ENCODE results near the gene DQX1. TPM values are rescaled to one million over a fixed set of nuclear protein-coding genes. Genes with fewer than 3 reads are reported as not detected.

The DQX1 gene
- total and polyA plus RNA-seq, 2 of the 4 experiments (the other 2 are of a cell fraction) = 0.07 TPM; not detected in 1

- no peak for TF ChIP-seq BHLHE40 (IDR thresholded peaks at IDR 0.05; ENCODE audit: low read depth, low read length)
These were observed 43.7 kb upstream of the DQX1 start (continued) for GRCh38 chr2:74569686-74570085.

DNA sequence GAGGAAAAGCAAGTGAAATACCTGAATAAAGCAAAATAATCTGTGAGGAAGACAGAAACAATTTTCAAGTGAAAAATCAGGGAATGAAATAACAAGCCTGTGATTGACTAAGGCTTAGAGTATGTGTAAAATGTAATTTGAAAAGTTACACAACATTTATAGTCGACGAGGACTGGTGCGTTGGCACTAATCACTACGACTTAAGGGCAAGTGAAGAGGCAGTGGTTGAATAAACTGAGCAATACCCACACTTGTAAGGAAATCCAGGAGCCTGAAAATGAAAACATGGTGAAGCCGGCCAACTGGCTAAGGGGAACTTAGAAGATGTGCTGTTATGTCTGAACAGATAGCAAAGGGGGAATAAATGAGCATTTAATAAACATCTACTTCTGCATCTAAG is 41.9 kb upstream of the DQX1 start:
- ChIA-PET POLR2A (ENCODE audit: unreplicated experiment) (interaction anchor here (1.3 kb wide), 1 partner anchor 15 kb away, joined by 3 read pairs; the partner anchor contains the start of gene LOXL3), CTCF (no interaction called here)
- no peak overlapping the region for H3K4me3 ChIP-seq (ENCODE audit: insufficient read depth, low read depth, low read length)
- peak overlapping the region; percentile 97 for H2BK20ac ChIP-seq (ENCODE audit: low read depth, low read length)
- peak overlapping the region; percentile 78 to 91 for H4K8ac ChIP-seq (ENCODE audit: low read depth in 2 of 2, low read length in 2 of 2)
- peak overlapping the region; percentile 92 for H2BK120ac ChIP-seq (ENCODE audit: low read depth, low read length)
- no peaks in the 10 kb centered on the region for H3K9me3 ChIP-seq (ENCODE audit: control insufficient read depth, insufficient read depth, low read length)
- peak overlapping the region; percentile 93 for H3K4ac ChIP-seq (ENCODE audit: low read depth, low read length)
- peak overlapping the region; percentile 91 for H4K5ac ChIP-seq (ENCODE audit: low read depth, low read length)
- ATAC-seq (ENCODE audit: low read depth) (peak; percentile 64), DNase-seq (peak; percentile 88)
- intact Hi-C loops (cut with micrococcal nuclease) (no loop called here), in situ Hi-C loops (cut with MboI; ENCODE audit: low sequenced_read_pairs) (no loop called here), dilution Hi-C loops (cut with HindIII; ENCODE audit: low sequenced_read_pairs, unreplicated experiment) (no loop called here)
- H3K27ac ChIP-seq (ENCODE audit: insufficient read depth, low read length) = peak overlapping the region; percentile 68
- TF ChIP-seq CEBPB (IDR thresholded peaks at IDR 0.05; ENCODE audit: low read depth, low read length) (peak; percentile 94), RFX5 (IDR thresholded peaks at IDR 0.05; ENCODE audit: low read depth, low read length) (0 out of 2 replicates have a peak, but pooled peaks have one; percentile 46), CTCF (conservative IDR thresholded peaks at IDR 0.05; ENCODE audit: low read depth, low read length) (no peak)
- peak overlapping the region; percentile 87 for H3K14ac ChIP-seq (replicated peaks; ENCODE audit: low read depth, low read length)
- H2AFZ ChIP-seq (replicated peaks; ENCODE audit: low read length, poor library complexity) = peak overlapping the region; percentile 3
- peak overlapping the region; percentile 67; the same call in 1 of the 2 replicates for H3K4me2 ChIP-seq (ENCODE audit: low read depth, low read length)
- H4K91ac ChIP-seq (ENCODE audit: insufficient read depth, low read depth, low read length) = peak overlapping the region; percentile 94
- peak overlapping the region; percentile 42 for H2AK9ac ChIP-seq (replicated peaks; ENCODE audit: low read depth, low read length, poor library complexity)
- peak overlapping the region; percentile 97 for H3K18ac ChIP-seq (ENCODE audit: low read depth, low read length)
- WGBS, 2 experiments (ENCODE audit: extremely low coverage in 2 of 2, insufficient read length in 1 of 2) = no CpG with 5 or more reads among the region's 5 CpGs
- H2BK5ac ChIP-seq (ENCODE audit: low read depth, low read length, poor library complexity, severe bottlenecking) = peak overlapping the region; percentile 99
- BruUV-seq (replicated peaks) = no TSS peak
- peak overlapping the region; percentile 90 for H2AK5ac ChIP-seq (ENCODE audit: low read depth, low read length)
- H4K20me1 ChIP-seq (ENCODE audit: insufficient read depth, low read length) = no peaks in the 10 kb centered on the region
- H3K9me1 ChIP-seq (ENCODE audit: insufficient read depth, low read length) = peaks cover 25% of the 10 kb centered on the region
- H3K36me3 ChIP-seq (ENCODE audit: control insufficient read depth, insufficient read depth, low read length) = no peaks in the 10 kb centered on the region
- H3K79me1 ChIP-seq (ENCODE audit: low read depth in 1 of 2, low read length in 2 of 2) = no peaks in the 10 kb centered on the region
- no peak overlapping the region for H3K9ac ChIP-seq (ENCODE audit: low read depth, low read length)
- peaks cover 14% of the 10 kb centered on the region for H3K4me1 ChIP-seq (ENCODE audit: control insufficient read depth, insufficient read depth, low read length)
- peak overlapping the region; percentile 73 for H3K23ac ChIP-seq (ENCODE audit: low read depth, low read length)
- peak overlapping the region; percentile 90 for H2BK15ac ChIP-seq (ENCODE audit: low read depth, low read length)
- H3K27me3 ChIP-seq (ENCODE audit: control insufficient read depth, insufficient read depth, low read length) = no peaks in the 10 kb centered on the region
- peak overlapping the region; percentile 62 for H3K56ac ChIP-seq (ENCODE audit: extremely low read depth, insufficient read depth, low read length)

All from IMR-90 (cell line).